HG02678 (cell line): ENCODE results near the gene TMEM270.

Source experiments
- ATAC-seq: cut with Tn5 transposase; IDR thresholded peaks from one replicate; pipeline ENCODE4 v1.9.1; 2021; ENCODE audit warnings: mild to moderate bottlenecking, moderate library complexity; ENCODE audit not compliant: unreplicated experiment

Gene TMEM270

GRCh38 chr7:73904219-73905137, 43.5 kb downstream of the TMEM270 start:
- no peak for ATAC-seq

DNA sequence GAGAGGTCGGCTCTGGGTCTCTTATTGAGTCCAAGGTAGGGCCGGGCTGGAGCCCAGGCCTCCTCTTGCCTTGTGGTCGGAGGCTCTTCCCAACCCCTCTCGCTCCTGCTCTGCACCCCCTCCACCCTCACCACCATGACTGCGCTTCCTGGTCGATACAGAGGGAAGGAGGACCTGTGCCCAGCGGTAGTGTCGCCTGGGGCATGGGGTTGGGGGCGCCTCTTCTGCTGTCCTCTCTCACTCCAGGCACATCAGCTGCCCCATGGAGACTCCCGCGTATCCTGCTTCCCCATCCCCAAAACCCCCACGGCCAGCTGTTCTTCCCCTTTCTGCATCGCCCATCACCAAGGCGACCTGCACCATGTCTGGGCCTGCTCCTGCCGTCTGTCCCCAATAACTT, 44.4 kb downstream of the TMEM270 start:
- ATAC-seq: no peak

- ATAC-seq: no peak
Observed at GRCh38 chr7:73906874-73907273, 45.9 kb downstream of the TMEM270 start.

DNA sequence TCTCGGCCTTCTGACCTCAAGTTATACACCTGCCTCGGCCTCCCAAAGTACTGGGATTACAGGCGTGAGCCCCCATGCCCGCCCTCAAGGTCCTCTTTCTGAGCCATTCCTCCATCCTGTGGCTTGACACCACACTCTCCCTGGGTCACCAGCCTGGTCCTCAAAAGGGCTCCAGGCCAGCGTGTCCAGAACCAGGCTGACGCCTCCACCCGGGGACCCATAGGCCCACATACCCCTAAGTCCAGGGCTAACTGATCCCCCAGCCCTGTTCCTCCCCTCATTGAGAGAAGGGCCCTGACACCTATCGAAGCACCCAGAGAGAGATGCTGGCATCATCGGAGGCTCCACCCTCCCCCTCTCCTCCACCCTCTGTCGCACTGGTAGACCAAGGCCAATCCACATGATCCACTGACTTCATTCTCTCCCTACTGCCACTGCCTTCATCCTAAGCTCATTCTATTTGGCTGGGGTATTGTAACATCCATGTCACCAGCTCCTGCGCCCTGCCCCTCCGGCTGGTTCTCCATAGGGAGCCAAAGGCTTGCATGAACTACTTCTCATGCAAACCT, 46.7 kb downstream of the TMEM270 start:
- ATAC-seq: no peak

DNA sequence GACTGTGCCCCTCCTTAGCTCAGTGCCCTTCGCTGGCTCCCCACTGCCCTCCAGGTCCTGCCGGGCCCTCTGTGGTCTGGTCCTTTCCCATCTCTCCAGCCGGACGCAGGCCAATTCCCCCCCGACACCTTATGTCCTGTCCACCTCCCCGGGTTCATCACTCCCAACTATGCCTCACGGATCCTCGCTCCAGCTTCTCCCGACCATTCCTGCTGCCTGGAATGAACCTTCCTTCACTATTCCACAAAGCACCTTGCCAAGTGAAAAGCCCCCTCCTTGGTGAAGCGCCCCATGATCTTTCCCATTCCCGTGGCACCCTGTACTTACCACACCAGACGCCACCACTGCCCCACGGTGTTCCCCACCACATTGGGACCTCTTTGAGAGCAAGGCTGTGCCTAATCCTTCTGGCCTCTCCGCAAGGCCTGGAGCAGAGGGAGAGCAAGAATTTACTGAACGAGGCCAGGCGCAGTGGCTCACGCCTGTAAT, 47.2 kb downstream of the TMEM270 start:
- no peak for ATAC-seq

DNA sequence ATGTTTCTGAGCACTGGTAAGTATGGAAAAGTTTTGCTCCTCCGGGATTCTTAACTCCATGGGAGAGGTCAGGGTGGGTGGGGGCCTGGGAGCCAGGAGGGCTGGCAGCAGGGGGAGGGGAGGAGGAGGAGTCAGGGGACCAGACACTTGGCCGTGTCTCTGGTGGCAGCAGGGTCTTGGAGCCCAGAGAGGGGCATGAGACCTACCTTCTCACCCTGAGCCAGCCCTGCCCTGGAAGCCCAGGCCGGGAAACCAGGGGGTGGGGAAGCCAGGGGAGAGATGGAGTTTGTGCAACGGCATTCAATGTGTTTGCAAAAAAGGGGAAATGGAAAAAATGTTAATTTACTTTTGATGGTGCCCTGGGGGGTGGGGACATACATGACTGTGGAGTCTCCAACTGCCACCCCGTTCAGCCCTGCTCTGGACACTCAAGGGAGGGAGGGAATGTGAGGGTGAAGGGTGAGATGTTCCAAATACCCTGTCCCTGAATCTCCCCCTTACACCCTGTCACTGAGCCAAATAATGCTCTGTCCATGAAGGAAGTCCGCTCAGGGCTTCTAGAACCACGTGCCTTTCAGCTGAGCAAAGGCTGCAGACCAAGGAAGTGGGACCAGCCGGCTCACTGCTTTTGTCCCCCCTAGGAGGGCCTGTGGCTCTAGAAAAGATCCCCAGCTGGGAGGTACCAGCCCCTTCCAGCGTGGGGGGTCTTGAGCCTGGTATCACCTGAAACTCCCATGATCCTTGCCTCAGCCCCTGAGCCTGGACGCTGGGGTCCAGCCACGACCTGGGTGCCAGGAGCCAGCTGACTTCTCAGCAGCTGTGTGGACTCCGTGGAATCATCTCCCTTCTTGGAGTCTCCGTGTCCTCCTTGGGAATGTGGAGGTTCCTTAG, 48.3 kb downstream of the TMEM270 start:
- ATAC-seq: no peak

- ATAC-seq: no peak
Observed at GRCh38 chr7:73909996-73910395, 49.0 kb downstream of the TMEM270 start.

DNA sequence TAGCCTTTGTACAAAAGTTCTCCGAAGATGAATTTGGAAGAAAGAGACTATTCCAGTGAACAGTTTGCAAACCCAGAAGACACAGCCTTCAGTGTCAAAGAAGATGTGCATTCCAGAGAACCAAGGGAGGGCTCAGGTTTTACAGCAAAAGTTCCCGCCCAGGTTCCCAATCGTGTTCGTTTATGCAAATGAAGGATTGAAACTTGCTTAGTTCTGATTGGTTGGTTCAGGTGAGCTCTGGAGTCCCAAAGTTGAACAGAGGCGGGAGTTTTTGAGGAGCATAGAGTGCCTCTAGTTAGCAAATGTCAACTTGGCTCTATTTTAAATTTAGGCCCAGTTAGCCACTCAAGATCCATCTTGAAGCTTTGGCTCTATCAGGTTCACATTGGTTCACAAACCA, 51.3 kb downstream of the TMEM270 start:
- ATAC-seq: no peak
